ENCODE measurements around the gene PHF14.

GRCh38 chr7:11109659-11110058 is 136.0 kb downstream of the PHF14 start:
- TF ChIP-seq, protein P1, sequence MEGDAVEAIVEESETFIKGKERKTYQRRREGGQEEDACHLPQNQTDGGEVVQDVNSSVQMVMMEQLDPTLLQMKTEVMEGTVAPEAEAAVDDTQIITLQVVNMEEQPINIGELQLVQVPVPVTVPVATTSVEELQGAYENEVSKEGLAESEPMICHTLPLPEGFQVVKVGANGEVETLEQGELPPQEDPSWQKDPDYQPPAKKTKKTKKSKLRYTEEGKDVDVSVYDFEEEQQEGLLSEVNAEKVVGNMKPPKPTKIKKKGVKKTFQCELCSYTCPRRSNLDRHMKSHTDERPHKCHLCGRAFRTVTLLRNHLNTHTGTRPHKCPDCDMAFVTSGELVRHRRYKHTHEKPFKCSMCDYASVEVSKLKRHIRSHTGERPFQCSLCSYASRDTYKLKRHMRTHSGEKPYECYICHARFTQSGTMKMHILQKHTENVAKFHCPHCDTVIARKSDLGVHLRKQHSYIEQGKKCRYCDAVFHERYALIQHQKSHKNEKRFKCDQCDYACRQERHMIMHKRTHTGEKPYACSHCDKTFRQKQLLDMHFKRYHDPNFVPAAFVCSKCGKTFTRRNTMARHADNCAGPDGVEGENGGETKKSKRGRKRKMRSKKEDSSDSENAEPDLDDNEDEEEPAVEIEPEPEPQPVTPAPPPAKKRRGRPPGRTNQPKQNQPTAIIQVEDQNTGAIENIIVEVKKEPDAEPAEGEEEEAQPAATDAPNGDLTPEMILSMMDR (IDR thresholded peaks at IDR 0.05): no peak
- TF ChIP-seq POLR2A (IDR thresholded peaks at IDR 0.05): no peak
- TF ChIP-seq POLR2AphosphoS5 (IDR thresholded peaks at IDR 0.05): no peak
